Activated CD8-positive, alpha-beta memory T cell treated with anti-CD3 and anti-CD28 coated beads for 1 hour (primary cell): ENCODE measurements around the gene DESI2.
"Not testable (repeated sequence)": the region's sequence is repeated elsewhere in the genome, so short reads cannot be mapped to it uniquely, and the experiment has no call there.

Experiments used
- DNase-seq, 2 donors: peaks; one replicate each; pipeline ENCODE4 v3.0.0-alpha.2; 2020; ENCODE audit warnings: low read depth in 1 of 2; ENCODE audit errors: extremely low read depth in 1 of 2

The DESI2 gene

DNA sequence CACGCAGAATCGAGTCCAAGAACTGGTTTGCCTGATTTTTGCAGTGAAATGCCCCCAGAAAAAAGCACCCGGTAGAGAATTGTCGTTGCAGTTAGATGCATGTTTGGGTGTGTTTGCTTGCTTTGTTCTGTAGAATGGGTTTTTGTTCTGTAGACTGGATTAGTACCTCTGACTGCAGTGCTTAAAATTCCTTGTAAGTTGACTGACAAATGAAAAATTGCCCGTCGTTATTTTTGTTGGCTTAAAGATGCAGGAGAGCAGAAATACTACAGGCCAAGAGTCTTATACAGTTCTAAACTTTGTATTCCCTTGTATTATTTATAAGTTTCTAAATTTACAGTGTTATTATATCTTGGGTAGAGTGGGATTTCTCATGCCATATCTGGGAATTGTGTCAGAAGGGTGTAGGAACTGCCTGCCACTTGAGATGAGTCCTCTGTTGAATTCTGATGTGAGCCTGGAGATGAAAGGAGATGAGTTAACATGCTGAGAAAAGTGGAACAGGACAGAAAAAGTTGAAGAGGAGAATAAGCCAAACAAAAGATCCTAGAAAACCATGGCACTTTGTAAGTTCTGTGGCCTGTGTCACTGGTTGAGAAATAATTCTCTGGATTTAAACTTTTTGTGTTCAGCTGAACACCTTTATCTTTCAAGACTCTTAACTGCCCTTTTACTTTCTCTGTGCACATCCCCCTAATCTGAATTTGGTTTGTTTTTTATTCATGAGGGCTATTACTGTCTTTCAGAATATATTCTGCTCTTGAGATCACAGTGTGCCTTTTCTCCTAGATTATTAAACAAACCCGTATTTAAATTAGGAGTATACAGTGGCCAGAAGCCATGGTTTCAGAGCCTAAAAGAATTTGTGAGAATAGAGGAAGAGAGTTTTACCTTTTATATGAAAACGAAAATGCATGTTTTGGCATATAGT lies 1.4 kb downstream of the DESI2 start:
- DNase-seq = no peak

DNA sequence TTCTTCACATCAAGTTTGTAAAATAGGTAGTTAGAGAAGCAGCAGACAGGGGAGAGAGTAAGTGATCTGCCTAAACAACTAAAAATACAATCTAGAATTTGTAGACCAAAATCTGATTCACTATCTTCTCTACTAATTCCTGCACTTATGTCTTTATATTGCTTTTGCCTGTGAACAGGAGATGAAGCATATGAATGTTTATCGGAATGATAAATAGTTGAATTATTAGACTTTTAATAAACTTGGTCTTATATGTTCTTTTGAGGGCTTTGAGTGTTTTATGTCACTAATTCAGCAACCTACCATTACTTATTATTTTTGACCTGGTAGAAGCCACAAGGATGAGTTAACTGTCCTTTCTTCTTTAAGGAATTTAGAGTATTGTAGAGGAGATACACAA lies 2.3 kb downstream of the DESI2 start:
- no peak for DNase-seq

DNA sequence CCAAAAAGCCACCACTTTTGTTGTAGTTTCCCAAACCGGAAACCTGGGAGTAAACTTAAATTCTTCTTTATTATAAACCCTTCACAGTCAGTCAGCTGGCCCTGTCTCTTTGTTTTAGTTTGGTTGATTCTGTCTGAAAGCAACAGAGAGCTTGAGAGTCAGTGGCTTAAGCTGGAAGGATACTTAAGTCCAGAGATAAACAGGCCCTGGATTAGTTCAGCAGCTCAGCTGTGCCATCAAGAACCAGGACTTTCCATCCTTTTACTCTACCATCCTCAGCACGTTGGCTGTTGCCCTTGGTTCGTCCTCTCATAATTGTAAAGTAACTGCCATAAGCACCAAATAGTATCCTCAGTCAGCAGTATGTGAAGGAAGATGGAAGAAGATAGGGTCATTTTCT lies 4.5 kb downstream of the DESI2 start:
- DNase-seq = no peak

DNA sequence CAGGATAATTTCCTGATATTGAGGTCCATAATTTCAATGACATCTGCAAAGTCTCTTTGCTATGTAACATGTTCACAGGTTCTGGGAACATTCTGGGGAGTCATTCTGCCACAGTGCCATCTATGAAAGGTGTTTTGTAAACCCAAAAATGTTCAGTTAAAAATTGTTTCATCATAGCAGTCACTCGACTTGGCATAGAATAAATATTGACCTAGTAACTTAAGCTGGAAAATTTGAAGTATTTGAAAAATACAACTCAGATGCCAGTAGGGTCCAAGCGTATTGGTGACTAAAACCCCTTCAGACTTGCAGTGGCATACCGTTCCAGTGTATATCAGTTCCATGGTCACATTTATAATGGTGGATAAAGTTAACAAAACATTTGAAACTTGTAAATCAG lies 6.8 kb downstream of the DESI2 start:
- no peak for DNase-seq

DNA sequence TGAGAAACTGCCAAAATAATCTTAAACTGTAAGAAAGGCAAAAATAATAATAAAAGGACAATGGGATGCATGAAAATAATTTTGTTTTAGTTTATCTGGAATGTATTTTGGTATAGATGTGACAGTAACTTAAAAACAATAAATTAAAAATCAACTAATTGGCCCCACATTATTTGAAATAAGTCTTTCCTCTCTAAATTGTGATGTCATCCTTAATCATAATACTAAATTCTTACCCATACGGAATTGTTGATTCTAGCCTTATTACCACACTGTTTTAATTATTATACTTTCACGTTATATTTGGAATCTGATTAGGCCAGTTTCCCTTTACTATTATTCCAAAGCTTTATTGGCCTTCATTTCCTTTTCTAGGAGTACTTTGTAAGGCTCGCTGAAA lies 7.7 kb downstream of the DESI2 start:
- DNase-seq = no peak

DNA sequence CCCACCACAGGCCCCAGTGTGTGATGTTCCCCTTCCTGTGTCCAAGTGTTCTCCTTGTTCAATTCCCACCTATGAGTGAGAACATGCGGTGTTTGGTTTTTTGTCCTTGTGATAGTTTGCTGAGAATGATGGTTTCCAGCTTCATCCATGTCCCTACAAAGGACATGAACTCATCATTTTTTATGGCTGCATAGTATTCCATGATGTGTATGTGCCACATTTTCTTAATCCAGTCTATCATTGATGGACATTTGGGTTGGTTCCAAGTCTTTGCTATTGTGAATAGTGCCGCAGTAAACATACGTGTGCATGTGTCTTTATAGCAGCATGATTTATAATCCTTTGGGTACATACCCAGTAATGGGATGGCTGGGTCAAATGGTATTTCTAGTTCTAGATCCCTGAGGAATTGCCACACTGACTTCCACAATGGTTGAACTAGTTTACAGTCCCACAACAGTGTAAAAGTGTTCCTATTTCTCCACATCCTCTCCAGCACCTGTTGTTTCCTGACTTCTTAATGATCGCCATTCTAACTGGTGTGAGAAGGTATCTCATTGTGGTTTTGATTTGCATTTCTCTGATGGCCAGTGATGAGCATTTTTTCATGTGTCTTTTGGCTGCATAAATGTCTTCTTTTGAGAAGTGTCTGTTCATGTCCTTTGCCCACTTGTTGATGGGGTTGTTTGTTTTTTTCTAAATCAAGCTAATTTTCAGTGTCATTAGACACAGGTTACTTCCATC lies 8.8 kb downstream of the DESI2 start:
- not testable (repeated sequence) for DNase-seq

DNA sequence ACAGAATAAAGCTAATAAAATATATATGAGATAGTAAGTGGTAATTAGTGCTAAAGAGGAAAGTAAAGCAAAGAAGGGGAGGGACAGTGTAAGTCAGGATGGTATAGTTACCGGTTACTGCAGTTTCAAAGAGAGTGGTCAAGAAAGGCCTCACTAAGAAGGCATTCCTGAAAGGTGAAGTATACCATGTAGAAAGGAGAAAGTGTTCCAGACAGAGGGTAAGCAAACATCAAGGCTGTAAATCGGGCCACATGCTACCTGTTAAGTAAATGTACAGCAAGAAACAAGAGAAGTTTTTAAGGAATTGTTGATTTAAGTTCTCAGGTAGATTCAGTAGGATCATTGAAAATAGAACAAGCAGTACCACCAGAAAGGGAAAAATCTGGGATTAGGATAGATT lies 9.7 kb downstream of the DESI2 start:
- DNase-seq = no peak

DNA sequence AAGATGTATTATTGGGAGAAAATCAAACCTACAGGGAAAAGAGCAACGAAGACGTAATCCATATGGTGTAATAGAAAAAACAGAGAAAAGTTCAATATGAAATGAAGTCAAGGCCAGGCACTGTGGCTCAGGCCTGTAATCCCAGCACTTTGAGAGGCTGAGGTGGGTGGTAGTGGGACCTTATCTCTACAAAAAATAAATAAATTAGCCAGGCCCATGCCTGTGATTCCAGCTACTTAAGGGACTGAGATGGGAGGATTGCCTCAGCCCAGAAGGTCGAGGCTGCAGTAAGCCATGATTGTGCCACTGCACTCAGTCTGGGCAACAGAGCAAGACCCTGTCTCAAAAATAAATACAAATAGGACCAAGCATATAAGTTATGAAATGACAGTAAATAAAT lies 11.4 kb downstream of the DESI2 start:
- no peak for DNase-seq

DNA sequence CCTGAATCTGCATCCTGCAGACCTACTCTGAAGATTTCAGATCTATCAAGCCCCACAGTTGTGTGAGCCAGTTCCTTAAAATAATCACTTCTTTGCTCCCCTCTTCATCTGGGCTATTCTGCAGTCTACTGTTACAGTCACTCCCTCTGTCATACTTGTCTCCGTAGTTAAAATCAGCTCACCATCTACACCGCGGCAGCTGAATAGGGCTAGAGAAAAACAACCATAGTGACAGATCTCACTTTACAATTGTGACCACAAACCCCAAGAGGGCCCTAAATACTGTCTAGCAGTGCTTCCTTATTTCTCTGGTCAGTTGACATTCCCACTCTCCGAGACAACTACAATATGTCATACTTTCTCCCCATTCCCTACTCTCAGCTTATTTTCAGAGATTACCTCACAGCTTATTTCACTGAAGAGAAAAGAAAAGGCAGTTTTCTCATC lies 12.9 kb downstream of the DESI2 start:
- DNase-seq = no peak

DNA sequence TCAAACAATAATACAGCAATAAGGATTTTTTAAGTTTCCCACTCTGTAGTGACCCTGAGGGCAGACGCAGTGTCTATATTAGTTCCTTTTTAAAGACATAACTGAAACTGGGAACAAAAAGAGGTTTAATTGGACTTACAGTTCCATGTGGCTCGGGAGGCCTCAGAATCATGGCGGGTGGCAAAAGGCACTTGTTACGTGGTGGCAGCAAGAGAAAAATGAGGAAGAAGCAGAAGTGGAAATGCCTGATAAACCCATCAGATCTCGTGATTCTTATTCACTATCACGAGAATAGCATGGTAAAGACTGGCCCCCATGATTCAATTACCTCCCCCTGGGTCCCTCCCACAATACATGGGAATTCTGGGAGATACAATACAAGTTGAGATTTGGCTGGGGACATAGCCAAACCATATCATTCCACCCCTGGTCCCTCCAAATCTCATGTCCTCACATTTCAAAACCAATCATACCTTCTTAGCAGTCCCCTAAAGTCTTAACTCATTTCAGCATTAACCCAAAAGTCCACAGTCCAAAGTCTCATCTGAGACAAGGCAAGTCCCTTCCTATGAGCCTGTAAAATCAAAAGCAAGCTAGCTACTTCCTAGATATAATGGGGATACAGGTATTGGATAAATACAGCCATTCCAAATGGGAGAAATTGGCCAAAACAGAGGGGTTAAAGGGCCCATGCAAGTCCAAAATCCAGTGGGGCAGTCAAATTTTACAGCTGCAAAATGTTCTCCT lies 13.9 kb downstream of the DESI2 start:
- DNase-seq = not testable (repeated sequence)

DNA sequence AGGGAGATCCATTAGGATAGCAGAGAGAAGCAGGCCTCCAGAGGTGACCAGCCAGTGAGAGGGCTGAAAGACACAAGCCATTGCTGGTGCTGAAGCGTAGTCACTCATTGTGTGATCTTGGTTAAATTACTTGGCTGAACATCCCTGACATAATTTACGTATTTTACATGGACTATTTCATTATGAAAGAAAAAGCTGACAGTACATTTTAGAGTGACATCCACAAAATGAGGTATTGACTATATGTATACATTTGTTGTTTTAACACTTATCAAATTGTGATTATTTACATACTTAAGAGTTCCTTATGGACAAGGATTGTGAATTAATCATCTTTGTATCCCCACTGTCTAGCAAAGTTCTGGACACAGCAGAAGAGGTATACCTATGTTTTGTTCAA lies 14.9 kb downstream of the DESI2 start:
- no peak for DNase-seq

DNA sequence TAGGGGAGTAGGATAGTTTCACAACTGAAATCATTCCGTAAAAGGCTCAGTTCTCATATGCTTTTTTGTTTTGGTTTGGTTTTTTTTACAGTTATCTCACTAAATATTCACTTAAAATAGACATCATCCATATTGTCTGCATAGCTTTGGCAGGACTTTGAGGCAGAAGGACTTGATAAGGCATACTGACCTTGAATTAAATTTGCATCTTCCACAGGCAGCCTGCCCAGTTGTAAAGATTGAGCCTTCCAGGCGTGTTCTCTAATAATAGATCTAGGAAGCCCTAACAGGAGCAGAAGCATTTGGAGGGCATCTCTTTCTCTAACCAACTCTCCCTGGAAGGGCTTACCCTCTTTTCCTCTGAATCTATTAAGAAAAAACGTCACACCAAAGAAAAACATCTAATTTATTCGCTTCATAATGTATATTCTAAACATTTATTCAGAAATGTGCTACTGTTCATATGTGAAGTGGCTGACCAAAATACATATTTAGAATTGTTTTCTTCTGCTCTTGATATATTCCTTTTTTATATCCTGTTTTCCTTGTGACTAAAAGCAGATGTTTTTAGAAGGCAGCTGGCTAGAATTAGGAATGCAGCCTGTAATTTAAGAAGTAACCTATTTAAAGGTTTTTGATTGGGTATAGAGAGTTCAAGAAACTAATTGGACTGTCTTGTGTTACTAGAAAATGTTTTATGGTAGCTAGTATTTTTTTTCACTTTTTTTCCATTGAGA lies 20.2 kb downstream of the DESI2 start:
- no peak for DNase-seq

DNA sequence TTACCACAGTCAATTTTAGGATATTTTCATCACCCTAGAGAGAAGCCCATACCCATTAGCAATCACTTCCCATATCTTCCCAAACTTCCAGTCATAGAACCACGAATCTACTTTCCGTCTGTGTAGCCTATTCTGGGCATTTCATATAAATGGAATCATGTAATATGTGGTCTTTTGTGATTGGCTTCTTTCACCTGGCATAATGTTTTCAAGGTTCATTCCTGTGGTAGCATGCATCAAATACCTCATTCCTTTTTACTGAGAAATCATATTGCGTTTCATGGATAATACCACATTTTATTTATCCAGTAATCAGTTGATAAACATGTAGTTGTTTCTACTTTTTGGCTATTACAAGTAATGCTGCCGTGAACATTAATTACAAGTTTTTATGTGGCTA lies 21.5 kb downstream of the DESI2 start:
- no peak for DNase-seq

DNA sequence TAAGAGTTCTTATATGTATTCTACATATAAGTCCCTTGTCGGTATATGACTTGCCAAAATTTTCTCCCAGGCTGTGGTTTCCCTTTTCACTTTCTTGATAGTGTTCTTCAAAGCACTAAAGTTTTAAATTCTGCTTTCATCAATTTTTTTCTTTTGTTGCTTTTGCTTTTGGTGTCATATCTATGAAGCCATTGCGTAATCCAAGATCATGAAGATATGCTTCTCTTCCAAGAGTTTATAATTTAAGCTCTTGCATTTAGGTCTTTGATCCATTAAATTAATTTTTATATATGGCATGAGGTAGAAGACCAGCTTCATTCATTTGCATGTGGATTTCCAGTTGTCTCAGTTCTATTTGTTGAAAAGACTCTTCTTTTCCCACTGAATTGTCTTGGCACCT lies 22.2 kb downstream of the DESI2 start:
- no peak for DNase-seq

DNA sequence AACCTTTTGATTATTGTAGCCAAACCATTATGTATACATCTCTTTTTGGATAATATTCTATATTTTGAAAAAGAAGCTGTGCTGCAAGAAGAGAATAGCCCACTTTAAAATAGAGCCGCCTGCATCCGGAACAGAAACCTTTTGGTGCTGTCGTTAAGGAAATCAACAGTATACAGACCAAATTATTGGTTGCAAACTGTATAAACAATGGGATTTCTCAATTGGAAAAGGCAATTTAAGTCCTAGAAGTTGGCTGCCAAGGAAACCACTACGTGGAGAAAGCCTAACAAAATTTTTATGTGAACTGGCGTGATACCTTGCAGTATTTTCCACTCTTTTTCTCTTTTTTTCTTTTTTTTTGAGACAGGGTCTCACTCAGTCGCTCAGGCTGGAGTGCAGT lies 25.8 kb downstream of the DESI2 start:
- DNase-seq = no peak

DNA sequence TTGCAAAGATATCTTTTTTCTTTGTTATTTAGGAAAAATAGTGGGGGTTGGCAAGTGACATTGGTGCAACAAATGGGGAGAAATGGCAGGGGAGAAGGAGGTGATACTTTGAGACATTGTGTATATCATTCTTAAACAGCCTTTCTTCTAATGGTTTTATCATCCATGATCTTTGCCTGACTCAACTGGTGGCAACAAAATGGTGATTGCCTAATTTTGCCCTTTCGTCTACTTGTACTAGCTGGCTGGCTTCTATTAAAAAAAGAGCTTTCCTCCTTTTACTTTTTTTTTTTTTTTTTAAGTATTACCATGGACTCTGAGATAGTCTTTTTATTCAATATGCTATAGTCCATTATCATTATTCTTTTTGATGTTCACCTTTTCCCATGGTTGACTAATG lies 27.7 kb downstream of the DESI2 start:
- DNase-seq = no peak

DNA sequence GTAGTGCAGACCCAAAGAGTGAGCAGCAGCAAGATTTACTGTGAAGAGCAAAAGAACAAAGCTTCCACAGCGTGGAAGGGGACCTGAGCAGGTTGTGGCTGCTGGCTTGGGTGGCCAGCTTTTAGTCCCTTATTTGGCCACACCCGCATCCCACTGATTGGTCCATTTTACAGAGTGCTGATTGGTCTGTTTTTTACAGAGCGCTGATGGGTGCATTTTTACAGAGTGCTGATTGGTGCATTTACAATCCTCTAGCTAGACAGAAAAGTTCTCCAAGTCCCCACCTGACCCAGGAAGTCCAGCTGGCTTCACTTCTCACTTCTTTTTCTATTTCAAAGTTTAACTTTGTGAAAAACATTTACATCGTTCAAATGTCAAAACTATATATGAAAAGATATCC lies 29.2 kb downstream of the DESI2 start:
- DNase-seq = not testable (repeated sequence)

DNA sequence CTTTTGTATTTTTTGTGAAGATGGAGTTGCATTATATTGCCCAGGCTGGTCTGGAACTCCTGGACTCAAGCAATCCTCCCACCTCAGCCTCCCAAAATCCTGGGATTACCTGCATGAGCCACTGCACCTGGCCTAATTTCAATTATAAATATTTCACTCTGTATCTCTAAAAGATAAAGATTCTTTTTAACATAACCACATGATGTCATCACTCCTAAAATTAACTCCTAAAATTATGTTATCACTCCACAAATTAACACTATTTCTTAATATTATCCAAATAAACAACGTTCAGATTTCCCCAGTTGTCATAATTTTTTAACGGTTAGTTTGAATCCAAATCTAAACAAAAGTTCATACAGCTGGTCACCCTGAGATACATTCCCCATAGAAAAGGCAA lies 43.0 kb downstream of the DESI2 start:
- DNase-seq = no peak

DNA sequence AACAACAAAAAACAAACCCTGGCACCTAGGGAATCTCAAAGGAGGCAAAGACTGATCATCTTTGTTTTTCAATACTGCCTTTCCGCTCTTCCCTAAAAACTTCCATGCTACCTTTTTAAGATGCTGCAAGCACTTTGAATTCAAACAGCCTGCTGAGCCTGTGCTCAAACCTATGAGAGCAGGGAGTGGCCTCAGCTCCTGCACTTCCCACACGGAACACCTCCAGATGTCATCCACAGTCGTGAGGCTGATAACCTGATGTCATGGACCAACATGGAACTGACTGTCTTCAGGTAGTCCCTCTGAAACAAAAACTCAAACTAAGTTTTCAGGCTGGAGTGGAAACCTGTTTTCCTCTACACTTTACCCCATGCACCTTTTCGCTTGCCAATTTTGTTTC lies 46.8 kb downstream of the DESI2 start:
- no peak for DNase-seq

DNA sequence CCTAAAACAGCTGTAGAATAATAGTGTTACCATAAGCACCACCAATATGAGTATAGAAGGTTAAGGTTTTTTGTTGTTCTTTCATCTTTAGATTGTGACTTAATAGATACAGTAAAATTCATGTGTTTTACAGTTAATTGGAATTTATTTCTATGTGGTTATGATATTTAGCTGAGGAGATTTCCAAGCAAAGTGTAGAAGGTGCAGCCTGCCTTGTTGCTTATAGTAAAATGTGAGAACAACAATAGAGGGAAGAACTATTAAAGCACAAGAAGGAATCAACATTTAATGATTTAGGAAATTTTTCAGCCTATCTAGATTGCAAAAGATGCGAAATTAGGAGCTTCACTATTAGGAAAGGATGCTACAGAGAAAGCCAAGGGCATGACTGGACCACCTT lies 47.9 kb downstream of the DESI2 start:
- no peak for DNase-seq

DNA sequence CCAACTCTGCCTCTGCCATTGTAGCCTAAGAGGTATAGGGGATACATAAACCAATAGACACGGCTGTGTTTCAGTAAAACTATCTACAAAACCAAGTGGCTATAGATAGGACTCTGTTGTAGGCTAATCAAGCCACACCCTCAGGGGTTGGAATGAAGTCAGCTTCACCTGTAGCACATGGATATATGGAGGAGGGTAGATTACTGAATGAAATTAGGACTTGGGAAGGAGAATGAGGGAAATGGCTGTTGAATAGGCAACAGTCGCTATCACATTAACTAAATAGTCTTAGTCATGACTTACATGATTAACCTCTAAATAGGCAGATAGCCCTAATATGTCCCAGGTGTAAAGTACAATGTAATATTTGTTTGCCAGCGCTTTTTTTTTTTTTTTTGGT lies 49.7 kb downstream of the DESI2 start:
- DNase-seq = no peak
